ENCODE measurements around the gene ARID5A. TPM values are rescaled to one million over a fixed set of nuclear protein-coding genes. Genes with fewer than 3 reads are reported as not detected.

ARID5A gene
- total RNA-seq, 1 donor, result 7.6 TPM

DNA sequence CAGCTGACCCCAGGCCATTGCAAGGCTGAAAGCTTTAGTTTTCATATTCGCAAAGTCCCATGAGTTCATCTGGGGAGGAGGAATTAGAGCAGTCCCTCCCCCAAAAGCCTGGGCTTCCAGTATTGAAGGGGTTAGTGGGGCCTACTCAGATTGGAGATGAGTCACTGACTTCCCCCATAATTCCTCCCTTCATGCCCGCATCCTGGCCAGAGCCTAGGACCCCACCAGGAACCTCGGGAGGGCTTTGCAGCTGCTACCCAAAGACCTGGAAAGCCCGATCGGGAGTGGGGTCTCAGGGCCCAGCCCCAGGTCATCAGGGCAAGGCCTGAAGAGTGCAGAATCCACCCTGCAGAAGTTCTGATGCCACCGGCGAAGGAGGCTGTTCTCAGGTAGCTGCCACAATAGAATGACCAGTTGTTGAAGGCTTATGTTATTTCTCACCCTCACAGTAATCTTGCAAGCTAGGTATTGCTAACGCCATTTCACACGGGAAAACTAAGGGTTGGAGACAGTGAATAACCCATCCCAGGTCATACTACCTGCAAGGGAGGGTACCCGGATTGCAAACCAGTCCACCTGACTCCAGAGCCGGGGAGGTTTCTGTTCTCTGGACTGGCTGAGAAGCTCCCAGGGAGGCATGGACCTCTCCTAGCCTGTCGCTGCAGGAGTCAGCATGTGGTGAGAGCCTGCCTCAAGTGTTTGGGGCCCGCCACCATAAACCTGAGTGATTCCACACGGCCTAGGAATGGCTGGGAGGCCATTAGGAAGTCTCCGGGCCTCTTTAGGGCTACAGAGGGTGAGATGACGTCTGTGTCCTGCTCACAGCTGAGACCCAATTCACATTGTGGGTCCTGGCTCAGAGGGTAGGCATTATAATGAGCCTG, 5.8 kb upstream of the ARID5A start:
- TF ChIP-seq, protein P1, sequence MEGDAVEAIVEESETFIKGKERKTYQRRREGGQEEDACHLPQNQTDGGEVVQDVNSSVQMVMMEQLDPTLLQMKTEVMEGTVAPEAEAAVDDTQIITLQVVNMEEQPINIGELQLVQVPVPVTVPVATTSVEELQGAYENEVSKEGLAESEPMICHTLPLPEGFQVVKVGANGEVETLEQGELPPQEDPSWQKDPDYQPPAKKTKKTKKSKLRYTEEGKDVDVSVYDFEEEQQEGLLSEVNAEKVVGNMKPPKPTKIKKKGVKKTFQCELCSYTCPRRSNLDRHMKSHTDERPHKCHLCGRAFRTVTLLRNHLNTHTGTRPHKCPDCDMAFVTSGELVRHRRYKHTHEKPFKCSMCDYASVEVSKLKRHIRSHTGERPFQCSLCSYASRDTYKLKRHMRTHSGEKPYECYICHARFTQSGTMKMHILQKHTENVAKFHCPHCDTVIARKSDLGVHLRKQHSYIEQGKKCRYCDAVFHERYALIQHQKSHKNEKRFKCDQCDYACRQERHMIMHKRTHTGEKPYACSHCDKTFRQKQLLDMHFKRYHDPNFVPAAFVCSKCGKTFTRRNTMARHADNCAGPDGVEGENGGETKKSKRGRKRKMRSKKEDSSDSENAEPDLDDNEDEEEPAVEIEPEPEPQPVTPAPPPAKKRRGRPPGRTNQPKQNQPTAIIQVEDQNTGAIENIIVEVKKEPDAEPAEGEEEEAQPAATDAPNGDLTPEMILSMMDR (IDR thresholded peaks at IDR 0.05; ENCODE audit: extremely low read depth, low read depth, low read length), result no peak
- Histone ChIP-seq H4K20me1 (ENCODE audit: insufficient read depth, low read length) (no peaks in the 10 kb centered on the region), H3K4me2 (ENCODE audit: insufficient read depth, low read length) (no peak overlapping the region)

DNA sequence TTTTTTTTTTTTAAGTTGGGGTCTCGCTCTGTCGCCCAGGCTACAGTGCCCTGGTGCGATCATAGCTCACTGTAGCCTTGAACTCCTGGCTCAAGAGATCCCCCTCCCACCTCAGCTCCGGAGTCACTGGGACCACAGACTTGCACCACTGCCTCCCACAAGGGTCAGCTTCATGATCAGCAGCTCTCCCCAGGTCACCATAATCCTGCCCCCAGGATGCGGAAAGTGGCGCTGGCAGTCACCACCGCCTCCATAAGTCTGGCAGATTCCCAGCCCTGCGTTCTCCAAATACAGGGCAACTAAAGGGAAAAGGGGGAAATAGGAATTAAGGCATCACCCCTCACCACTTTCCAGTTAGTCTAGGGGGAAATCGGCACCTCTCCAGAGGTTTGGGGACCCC, 5.2 kb upstream of the ARID5A start:
- peaks cover 2% of the 10 kb centered on the region for H3K27me3 ChIP-seq (ENCODE audit: insufficient read depth, low read length)
- TF ChIP-seq, protein P1 (IDR thresholded peaks at IDR 0.05; ENCODE audit: extremely low read depth, low read depth, low read length), result no peak
- H3K9me3 ChIP-seq (ENCODE audit: low read depth, low read length), result no peaks in the 10 kb centered on the region
- no peaks in the 10 kb centered on the region for H3K79me2 ChIP-seq (ENCODE audit: insufficient read depth, low read length)
- H3K4me2 ChIP-seq (ENCODE audit: insufficient read depth, low read length), result peak overlapping the region; percentile 70
- H3K4me3 ChIP-seq (ENCODE audit: insufficient read depth, low read length), result no peak overlapping the region
- H3K4me1 ChIP-seq (ENCODE audit: insufficient read depth, low read length), result peaks cover 57% of the 10 kb centered on the region
- peak overlapping the region; percentile 53 for H3K27ac ChIP-seq (ENCODE audit: low read depth, low read length)
- peak; percentile 56 for DNase-seq (ENCODE audit: insufficient read length, low spot score, missing footprints)
- no peak overlapping the region for H2AFZ ChIP-seq (ENCODE audit: low read length)
- no peaks in the 10 kb centered on the region for H4K20me1 ChIP-seq (ENCODE audit: insufficient read depth, low read length)
- no peaks in the 10 kb centered on the region for H3K36me3 ChIP-seq (ENCODE audit: insufficient read depth, low read length)

More for the DNA sequence above, 5.8 kb upstream of the ARID5A start:
- H2AFZ ChIP-seq (ENCODE audit: low read length), result no peak overlapping the region
- H3K27ac ChIP-seq (ENCODE audit: low read depth, low read length), result no peak overlapping the region
- H3K27me3 ChIP-seq (ENCODE audit: insufficient read depth, low read length), result peaks cover 6% of the 10 kb centered on the region
- H3K79me2 ChIP-seq (ENCODE audit: insufficient read depth, low read length), result no peaks in the 10 kb centered on the region
- no peak overlapping the region for H3K4me3 ChIP-seq (ENCODE audit: insufficient read depth, low read length)
- H3K36me3 ChIP-seq (ENCODE audit: insufficient read depth, low read length), result no peaks in the 10 kb centered on the region
- peaks cover 57% of the 10 kb centered on the region for H3K4me1 ChIP-seq (ENCODE audit: insufficient read depth, low read length)
- H3K9me3 ChIP-seq (ENCODE audit: low read depth, low read length), result no peaks in the 10 kb centered on the region
- DNase-seq (ENCODE audit: insufficient read length, low spot score, missing footprints), result peak; percentile 85

DNA sequence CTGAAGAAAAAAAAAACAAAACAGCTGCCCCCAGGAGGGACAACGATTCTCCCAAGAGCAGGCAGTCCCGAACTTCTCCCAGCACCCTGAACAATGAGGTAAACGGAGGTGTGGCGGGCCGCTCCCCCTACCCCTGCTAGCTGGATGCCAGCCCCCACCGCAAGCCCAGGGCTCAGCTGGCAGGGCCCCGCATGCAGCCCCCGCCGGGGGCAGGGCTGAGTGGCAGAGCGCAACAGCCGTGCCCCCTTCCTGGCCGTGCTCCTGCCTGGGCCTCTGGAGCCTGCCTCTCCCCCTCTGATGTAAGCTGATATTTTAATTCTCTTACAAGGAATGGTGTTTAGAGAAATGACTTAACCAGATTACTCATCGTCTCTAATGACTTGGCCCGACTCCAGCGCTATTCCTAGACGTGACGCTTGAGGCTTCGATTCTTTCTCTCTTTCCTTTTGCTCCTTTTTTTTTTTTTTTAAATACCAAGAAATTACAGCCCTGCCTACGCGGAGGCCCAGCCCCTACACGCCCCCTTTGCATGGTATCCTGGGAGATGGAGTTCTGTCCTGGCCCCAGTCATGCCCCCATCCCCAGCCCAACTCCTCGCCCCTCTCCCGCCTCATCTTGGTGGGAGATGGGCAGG, 4.6 kb upstream of the ARID5A start:
- H3K79me2 ChIP-seq (ENCODE audit: insufficient read depth, low read length), result no peaks in the 10 kb centered on the region
- H3K4me3 ChIP-seq (ENCODE audit: insufficient read depth, low read length), result peak overlapping the region; percentile 47
- H3K36me3 ChIP-seq (ENCODE audit: insufficient read depth, low read length), result no peaks in the 10 kb centered on the region
- peak overlapping the region; percentile 93 for H3K27ac ChIP-seq (ENCODE audit: low read depth, low read length)
- peaks cover 55% of the 10 kb centered on the region for H3K4me1 ChIP-seq (ENCODE audit: insufficient read depth, low read length)
- H4K20me1 ChIP-seq (ENCODE audit: insufficient read depth, low read length), result no peaks in the 10 kb centered on the region
- peak; percentile 99 for DNase-seq (ENCODE audit: insufficient read length, low spot score, missing footprints)
- peak overlapping the region; percentile 43 for H2AFZ ChIP-seq (ENCODE audit: low read length)
- peak overlapping the region; percentile 70 for H3K4me2 ChIP-seq (ENCODE audit: insufficient read depth, low read length)
- H3K27me3 ChIP-seq (ENCODE audit: insufficient read depth, low read length), result no peaks in the 10 kb centered on the region
- TF ChIP-seq, protein P1 (IDR thresholded peaks at IDR 0.05; ENCODE audit: extremely low read depth, low read depth, low read length), result no peak
- H3K9me3 ChIP-seq (ENCODE audit: low read depth, low read length), result no peaks in the 10 kb centered on the region
